Transverse colon (tissue), 4 donors: ENCODE results near the gene MED27. TPM values are rescaled to one million over a fixed set of nuclear protein-coding genes. Genes with fewer than 3 reads are reported as not detected.

Source experiments
- DNase-seq: peaks from one replicate; pipeline ENCODE4 v3.0.0-alpha.2; 2019
- H3K27ac ChIP-seq, 4 donors: fragments of 200-600 bp; sonication (generic); 2 replicates each; pipeline ENCODE4 v1.5.1; 2016 to 2018; ENCODE audit warnings: inconsistent platforms in 4 of 4
- H3K27me3 ChIP-seq: fragments of 200-600 bp; sonication (generic); 2 replicates; pipeline ENCODE4 v1.5.1; 2017; ENCODE audit warnings: inconsistent platforms
- H3K36me3 ChIP-seq, 4 donors: fragments of 200-600 bp; sonication (generic); 2 replicates each; pipeline ENCODE4 v1.5.1; 2017 to 2019; ENCODE audit warnings: inconsistent platforms in 4 of 4
- H3K4me1 ChIP-seq, 4 donors: fragments of 200-600 bp; sonication (generic); 2 replicates each; pipeline ENCODE4 v1.5.1; 2017 to 2020; ENCODE audit warnings: inconsistent platforms in 4 of 4
- H3K4me3 ChIP-seq, 4 donors: fragments of 200-600 bp; sonication (generic); 1 replicate in 1 of 4; 2 replicates in 3 of 4; pipeline versions ENCODE4 v1.5.1 to v1.6.1; 2017 to 2019; ENCODE audit warnings: inconsistent platforms in 4 of 4
- H3K9me3 ChIP-seq, 2 donors: fragments of 200-600 bp; sonication (generic); 2 replicates each; pipeline ENCODE4 v1.5.1; 2017 to 2019; ENCODE audit warnings: inconsistent platforms in 2 of 2
- EP300 ChIP-seq: sonication (generic); formaldehyde crosslinking; IDR thresholded peaks from one replicate; pipeline ENCODE4 v1.6.1; 2017; ENCODE audit warnings: antibody characterized with exemption, low read depth
- POLR2A ChIP-seq: fragments of 450-650 bp; IDR thresholded peaks from one replicate; pipeline ENCODE4 v1.6.1; 2016; ENCODE audit warnings: antibody characterized with exemption, mild to moderate bottlenecking, moderate library complexity
- POLR2AphosphoS5 ChIP-seq, 3 donors: sonication (generic); formaldehyde crosslinking; IDR thresholded peaks; one replicate each; pipeline ENCODE4 v1.6.1; 2016; ENCODE audit warnings: antibody characterized with exemption in 3 of 3
- WGBS, 2 donors: methylation state at CpG; one replicate each; pipeline ENCODE4 v1.1.5; 2018; ENCODE audit warnings: low coverage in 1 of 2; 5-methylcytosine and 5-hydroxymethylcytosine counted together
- in situ Hi-C, 4 donors: fragments of 200-750 bp; cut with MboI; loops; one replicate each; pipeline versions ENCODE4 v1.15.0 to v1.15.1; 2017; ENCODE audit warnings: low sequenced_read_pairs in 3 of 4, low pct_ligation_motif_present in 1 of 4, low pct_unique_long_range_greater_than_20kb in 1 of 4
- intact Hi-C: fragments of 100-400 bp; cut with DNase I; formaldehyde crosslinking; loops from one replicate; pipeline ENCODE4 v1.15.1; 2023; ENCODE audit warnings: low total_unique reads
- total RNA-seq, 4 donors: library from RNA; depleted of rRNA; stranded (reverse); fragments of >200 nt; gene quantifications; one replicate each; pipeline ENCODE4 v1.1.0, GENCODE V29; 2016
- TF ChIP-seq, protein P1 (sequence below), 5 experiments: fragments of 200-600 bp in 3 of 5; fragments of 450-650 bp in 2 of 5; sonication (generic) in 3 of 5; IDR thresholded peaks; 1 replicate in 2 of 5; 2 replicates in 3 of 5; pipeline ENCODE4 v1.5.1; 2016 to 2017; ENCODE audit warnings: antibody characterized with exemption in 5 of 5, inconsistent platforms in 3 of 5, mild to moderate bottlenecking in 2 of 5, moderate library complexity in 1 of 5

Gene MED27
- total RNA-seq, 4 donors from 2014 or later = 2.6 to 12.6 (median 7.1) TPM

DNA sequence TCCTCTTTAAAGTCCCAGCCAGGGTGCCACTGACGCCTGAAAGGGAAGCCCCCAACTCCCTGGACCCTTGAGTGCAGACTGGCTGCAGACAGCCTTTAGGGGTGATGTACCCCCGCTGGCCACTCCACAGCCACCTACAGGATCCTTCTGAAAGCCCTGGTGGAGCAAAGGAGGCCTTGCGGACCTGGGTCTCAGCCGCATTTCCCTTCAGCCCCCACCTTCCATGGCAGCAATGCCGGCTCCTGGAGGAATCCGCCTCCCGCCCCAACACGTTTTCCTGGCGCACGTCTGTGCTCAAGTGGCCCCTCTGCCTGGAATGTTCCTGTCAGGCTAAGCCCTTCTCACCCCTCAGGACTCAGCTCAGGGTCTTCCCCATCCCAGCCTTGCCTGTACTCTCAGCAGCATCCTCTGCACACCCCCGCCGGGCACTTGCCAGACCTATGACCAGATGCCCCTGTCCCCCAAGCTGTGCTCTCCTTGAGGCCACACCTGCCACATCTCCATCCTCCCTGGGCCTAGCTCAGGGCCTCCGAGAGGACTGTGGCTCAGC lies 205.7 kb downstream of the MED27 start:
- TF ChIP-seq EP300 (no peak), POLR2A (no peak), POLR2AphosphoS5 (IDR thresholded peaks at IDR 0.05) (no peak)
- TF ChIP-seq, protein P1, sequence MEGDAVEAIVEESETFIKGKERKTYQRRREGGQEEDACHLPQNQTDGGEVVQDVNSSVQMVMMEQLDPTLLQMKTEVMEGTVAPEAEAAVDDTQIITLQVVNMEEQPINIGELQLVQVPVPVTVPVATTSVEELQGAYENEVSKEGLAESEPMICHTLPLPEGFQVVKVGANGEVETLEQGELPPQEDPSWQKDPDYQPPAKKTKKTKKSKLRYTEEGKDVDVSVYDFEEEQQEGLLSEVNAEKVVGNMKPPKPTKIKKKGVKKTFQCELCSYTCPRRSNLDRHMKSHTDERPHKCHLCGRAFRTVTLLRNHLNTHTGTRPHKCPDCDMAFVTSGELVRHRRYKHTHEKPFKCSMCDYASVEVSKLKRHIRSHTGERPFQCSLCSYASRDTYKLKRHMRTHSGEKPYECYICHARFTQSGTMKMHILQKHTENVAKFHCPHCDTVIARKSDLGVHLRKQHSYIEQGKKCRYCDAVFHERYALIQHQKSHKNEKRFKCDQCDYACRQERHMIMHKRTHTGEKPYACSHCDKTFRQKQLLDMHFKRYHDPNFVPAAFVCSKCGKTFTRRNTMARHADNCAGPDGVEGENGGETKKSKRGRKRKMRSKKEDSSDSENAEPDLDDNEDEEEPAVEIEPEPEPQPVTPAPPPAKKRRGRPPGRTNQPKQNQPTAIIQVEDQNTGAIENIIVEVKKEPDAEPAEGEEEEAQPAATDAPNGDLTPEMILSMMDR (IDR thresholded peaks at IDR 0.05) = no peak
- WGBS, 2 donors = 80 to 91% methylated on average over 4 to 13 of the region's 13 CpGs
- DNase-seq = no peak
- Histone ChIP-seq H3K9me3 (no peaks in the 10 kb centered on the region), H3K27me3 (no peaks in the 10 kb centered on the region), H3K27ac (no peak overlapping the region), H3K4me3 (no peak overlapping the region), H3K4me1 (no peaks in the 10 kb centered on the region), H3K36me3 (no peaks in the 10 kb centered on the region)
- in situ Hi-C loops = no loop called here
- intact Hi-C loops = no loop called here

- H3K36me3 ChIP-seq = no peaks in the 10 kb centered on the region
- in situ Hi-C loops (no loop called here), intact Hi-C loops (no loop called here)
- no peak for DNase-seq
- H3K27me3 ChIP-seq = no peaks in the 10 kb centered on the region
- no peaks in the 10 kb centered on the region for H3K4me1 ChIP-seq
- TF ChIP-seq POLR2AphosphoS5 (IDR thresholded peaks at IDR 0.05) (no peak), POLR2A (no peak), EP300 (no peak)
- TF ChIP-seq, protein P1 (IDR thresholded peaks at IDR 0.05) = no peak
- H3K4me3 ChIP-seq = no peak overlapping the region
- 93 to 100% methylated on average over 1 to 9 of the region's 9 CpGs for WGBS, 2 donors
- H3K9me3 ChIP-seq = no peaks in the 10 kb centered on the region
- no peak overlapping the region for H3K27ac ChIP-seq
Observed at GRCh38 chr9:131873335-131873734, 206.3 kb downstream of the MED27 start.

DNA sequence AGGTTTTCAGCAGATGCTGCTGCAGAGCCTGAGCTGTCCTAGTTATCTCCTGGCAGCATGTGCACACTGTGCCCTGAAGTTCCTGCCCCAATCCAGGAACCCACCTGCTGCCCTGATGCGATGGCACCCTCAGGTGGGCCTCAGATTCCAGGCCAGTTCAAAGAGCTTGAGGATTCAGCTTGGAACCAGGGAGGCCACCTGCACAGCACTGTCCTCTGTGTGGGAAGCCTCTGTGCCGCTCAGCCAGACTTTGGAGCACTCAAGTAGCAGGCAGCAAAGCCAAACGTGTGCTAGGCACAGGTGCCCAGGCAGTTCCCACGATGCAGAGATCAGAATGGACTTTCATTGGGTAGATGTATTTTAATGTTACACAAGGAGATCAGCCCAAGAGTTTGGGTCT lies 207.0 kb downstream of the MED27 start:
- Histone ChIP-seq H3K27me3 (no peaks in the 10 kb centered on the region), H3K27ac (no peak overlapping the region), H3K9me3 (no peaks in the 10 kb centered on the region), H3K4me3 (no peak overlapping the region), H3K36me3 (no peaks in the 10 kb centered on the region), H3K4me1 (no peaks in the 10 kb centered on the region)
- no peak for TF ChIP-seq POLR2AphosphoS5 (IDR thresholded peaks at IDR 0.05)
- TF ChIP-seq POLR2A = no peak
- TF ChIP-seq EP300 = no peak
- TF ChIP-seq, protein P1 (IDR thresholded peaks at IDR 0.05) = no peak
- intact Hi-C loops = no loop called here
- DNase-seq = no peak
- in situ Hi-C loops = no loop called here
- 96% methylated on average over 4 of the region's 4 CpGs; no CpG with 5 or more reads in 1 of the 2 donors for WGBS, 2 donors

DNA sequence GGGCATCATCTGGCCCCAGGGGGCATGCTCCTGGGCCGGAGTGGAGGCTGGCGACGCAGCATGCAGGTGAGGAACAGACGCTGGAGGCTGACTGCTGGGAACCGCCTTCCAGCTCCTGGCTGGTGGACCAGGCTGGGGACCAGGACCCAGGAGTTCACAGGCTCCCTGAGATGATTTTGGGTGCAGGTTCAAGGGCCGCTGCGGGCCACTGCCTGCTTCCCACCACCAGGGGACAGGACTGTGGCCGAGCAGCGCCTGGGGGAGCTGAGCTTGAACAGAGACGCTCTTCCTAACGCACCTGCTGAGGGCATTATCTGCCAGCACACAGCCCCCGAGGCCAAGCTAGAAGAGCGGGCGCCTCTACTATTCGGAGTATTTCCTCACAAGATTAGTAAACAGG lies 207.7 kb downstream of the MED27 start:
- no peak for DNase-seq
- no peak for TF ChIP-seq EP300
- TF ChIP-seq, protein P1 (IDR thresholded peaks at IDR 0.05) = no peak
- TF ChIP-seq POLR2AphosphoS5 (IDR thresholded peaks at IDR 0.05) = no peak
- no peak for TF ChIP-seq POLR2A
- H3K36me3 ChIP-seq = no peaks in the 10 kb centered on the region
- intact Hi-C loops = no loop called here
- H3K4me1 ChIP-seq = no peaks in the 10 kb centered on the region
- H3K9me3 ChIP-seq = no peaks in the 10 kb centered on the region
- H3K27ac ChIP-seq = no peak overlapping the region
- H3K4me3 ChIP-seq = no peak overlapping the region
- H3K27me3 ChIP-seq = no peaks in the 10 kb centered on the region
- WGBS, 2 donors = 93% methylated on average over 15 of the region's 15 CpGs; no CpG with 5 or more reads in 1 of the 2 donors
- in situ Hi-C loops = no loop called here
